Hepatocyte (in vitro differentiated cells): ENCODE data around the gene CDK7.

Source experiments
- CTCF ChIP-seq: fragments of 200-600 bp; sonication (generic); IDR thresholded peaks from 2 replicates; pipeline ENCODE4 v1.5.1; 2016; ENCODE audit warnings: antibody characterized with exemption, mild to moderate bottlenecking; ENCODE audit not compliant: poor library complexity
- EZH2 ChIP-seq: fragments of 200-600 bp; sonication (generic); IDR thresholded peaks from 2 replicates; pipeline ENCODE4 v1.6.1; 2016; ENCODE audit warnings: antibody characterized with exemption, mild to moderate bottlenecking, borderline replicate concordance

- TF ChIP-seq EZH2 = no peak
- TF ChIP-seq CTCF = no peak
Observed at GRCh38 chr5:69317391-69317790, 82.7 kb downstream of the CDK7 start.
